HG03558 (cell line): Measurements from ENCODE around the gene PLEK2.
"Not testable (repeated sequence)": the region's sequence is repeated elsewhere in the genome, so short reads cannot be mapped to it uniquely, and the experiment has no call there.

Source experiments
- ATAC-seq: cut with Tn5 transposase; IDR thresholded peaks from one replicate; pipeline ENCODE4 v1.9.1; 2021; ENCODE audit warnings: moderate number of reproducible peaks; ENCODE audit not compliant: unreplicated experiment; ENCODE audit errors: extremely low read depth

Gene PLEK2

GRCh38 chr14:67408122-67408801 is 3.7 kb downstream of the PLEK2 start:
- ATAC-seq: not testable (repeated sequence)

GRCh38 chr14:67405771-67406170 is 6.2 kb downstream of the PLEK2 start:
- no peak for ATAC-seq

GRCh38 chr14:67400434-67400833 is 11.5 kb downstream of the PLEK2 start:
- ATAC-seq: no peak

- no peak for ATAC-seq
Observed at GRCh38 chr14:67397536-67397935, 14.4 kb downstream of the PLEK2 start.

GRCh38 chr14:67396381-67396970 is 15.5 kb downstream of the PLEK2 start:
- ATAC-seq: no peak

- no peak for ATAC-seq
Observed at GRCh38 chr14:67395876-67396189, 16.1 kb downstream of the PLEK2 start.

GRCh38 chr14:67395086-67395875 is 16.7 kb downstream of the PLEK2 start:
- ATAC-seq: no peak

- ATAC-seq: no peak
Observed at GRCh38 chr14:67393689-67394088, 18.3 kb downstream of the PLEK2 start.

GRCh38 chr14:67392800-67393199 is 19.2 kb downstream of the PLEK2 start:
- ATAC-seq: no peak

GRCh38 chr14:67392123-67392522 is 19.8 kb downstream of the PLEK2 start:
- ATAC-seq: no peak

GRCh38 chr14:67391268-67391667 is 20.7 kb downstream of the PLEK2 start:
- ATAC-seq: no peak

- ATAC-seq: no peak
Observed at GRCh38 chr14:67389811-67390534, 22.0 kb downstream of the PLEK2 start.

GRCh38 chr14:67389275-67389674 is 22.7 kb downstream of the PLEK2 start:
- no peak for ATAC-seq

- ATAC-seq: no peak
Observed at GRCh38 chr14:67387195-67387594, 24.8 kb downstream of the PLEK2 start.

- no peak for ATAC-seq
Observed at GRCh38 chr14:67385618-67386017, 26.3 kb downstream of the PLEK2 start.

GRCh38 chr14:67385120-67385519 is 26.8 kb downstream of the PLEK2 start:
- no peak for ATAC-seq

- no peak for ATAC-seq
Observed at GRCh38 chr14:67377916-67378315, 34.0 kb downstream of the PLEK2 start.

- ATAC-seq: no peak
Observed at GRCh38 chr14:67373347-67373746, 38.6 kb downstream of the PLEK2 start.

GRCh38 chr14:67372833-67373232 is 39.1 kb downstream of the PLEK2 start:
- ATAC-seq: no peak

- no peak for ATAC-seq
Observed at GRCh38 chr14:67371247-67372148, 40.5 kb downstream of the PLEK2 start.
